A673 (cell line): ENCODE data around the gene PUM1. TPM values are rescaled to one million over a fixed set of nuclear protein-coding genes. Genes with fewer than 3 reads are reported as not detected.
"Not testable (repeated sequence)": the region's sequence is repeated elsewhere in the genome, so short reads cannot be mapped to it uniquely, and the experiment has no call there.

ENCODE experiments used
- BruUV-seq: library from RNA; stranded (reverse); fragments of 400-500 nt; replicated peaks from 2 replicates; lab custom pipeline; 2021; lab: Mats Ljungman, UMichigan
- CTCF ChIA-PET: fragments of 300-600 bp; sonication (Branson Sonifier 250); formaldehyde crosslinking; loops from one replicate; lab custom pipeline; 2022; ENCODE audit warnings: antibody characterized with exemption; lab: Charles Lee
- POLR2A ChIA-PET: fragments of 300-600 bp; sonication (Branson Sonifier 250); formaldehyde crosslinking; loops from one replicate; lab custom pipeline; 2022; ENCODE audit warnings: antibody characterized with exemption; ENCODE audit not compliant: low non-redundant PET; lab: Charles Lee
- DNase-seq: peaks from one replicate; pipeline ENCODE4 v3.0.0-alpha.2; 2015; ENCODE audit warnings: low spot score
- H3K27ac ChIP-seq: fragments of 200-600 bp; sonication (generic); 2 replicates; pipeline ENCODE4 v1.5.1; 2016; ENCODE audit warnings: mixed run types, low read depth, mild to moderate bottlenecking, mixed read lengths, antibody characterized with exemption, low read length; ENCODE audit not compliant: poor library complexity, severe bottlenecking
- H3K27me3 ChIP-seq: fragments of 200-600 bp; sonication (generic); replicated peaks from 2 replicates; pipeline ENCODE4 v1.6.1; 2017; ENCODE audit warnings: mixed run types, low read depth, mild to moderate bottlenecking, mixed read lengths, antibody characterized with exemption, low read length; ENCODE audit not compliant: insufficient read depth, poor library complexity
- H3K36me3 ChIP-seq: fragments of 200-600 bp; sonication (generic); 2 replicates; pipeline ENCODE4 v1.6.1; 2016; ENCODE audit warnings: mixed run types, mild to moderate bottlenecking, mixed read lengths, antibody characterized with exemption, low read length; ENCODE audit not compliant: insufficient read depth, poor library complexity, severe bottlenecking
- H3K4me1 ChIP-seq: fragments of 200-600 bp; sonication (generic); 2 replicates; pipeline ENCODE4 v1.6.1; 2017; ENCODE audit warnings: mixed run types, mild to moderate bottlenecking, mixed read lengths, antibody characterized with exemption, low read length; ENCODE audit not compliant: insufficient read depth, poor library complexity, severe bottlenecking
- H3K4me3 ChIP-seq: fragments of 200-600 bp; sonication (generic); 2 replicates; pipeline ENCODE4 v1.5.1; 2016; ENCODE audit warnings: low read depth, mixed run types, mild to moderate bottlenecking, mixed read lengths, low read length; ENCODE audit not compliant: poor library complexity, severe bottlenecking
- H3K9me3 ChIP-seq: fragments of 200-600 bp; sonication (generic); 2 replicates; pipeline ENCODE4 v1.6.1; 2016; ENCODE audit warnings: mixed run types, low read depth, mild to moderate bottlenecking, mixed read lengths, antibody characterized with exemption, low read length; ENCODE audit not compliant: poor library complexity, severe bottlenecking
- CTCF ChIP-seq: fragments of 300-800, 200-600 bp; sonication (generic); conservative IDR thresholded peaks from 2 replicates; pipeline ENCODE4 v1.5.1; 2017; ENCODE audit warnings: low read depth, mild to moderate bottlenecking, antibody characterized with exemption, low read length, moderate library complexity, mixed read lengths
- EZH2 ChIP-seq: fragments of 200-600 bp; sonication (generic); IDR thresholded peaks from 2 replicates; pipeline ENCODE4 v1.6.1; 2017; ENCODE audit warnings: borderline replicate concordance, low read depth, mild to moderate bottlenecking, mixed read lengths, antibody characterized with exemption, low read length; ENCODE audit not compliant: poor library complexity, severe bottlenecking
- intact Hi-C: fragments of 100-400 bp; cut with micrococcal nuclease; formaldehyde crosslinking; loops from one replicate; pipeline ENCODE4 v1.10.0; 2022; ENCODE audit not compliant: unreplicated experiment
- total RNA-seq: library from RNA; stranded (reverse); gene quantifications from 2 replicates; pipeline ENCODE4 v1.2.3, GENCODE V29; 2021

PUM1 gene
- total RNA-seq, 1 experiment from 2014 or later, result 138 TPM

- BruUV-seq, result no TSS peak
- POLR2A ChIA-PET, result no interaction called here
- DNase-seq, result no peak
- H3K27me3 ChIP-seq, result no peaks in the 10 kb centered on the region
- peaks cover 86% of the 10 kb centered on the region for H3K36me3 ChIP-seq
- H3K4me1 ChIP-seq, result no peaks in the 10 kb centered on the region
- intact Hi-C loops, result no loop called here
- no peak overlapping the region for H3K27ac ChIP-seq
- CTCF ChIA-PET, result interaction anchor here (0.6 kb wide), 1 partner anchor 143 kb away, joined by 4 read pairs; no protein-coding TSS in a partner anchor
- TF ChIP-seq EZH2, result no peak
- TF ChIP-seq CTCF, result no peak
- no peak overlapping the region for H3K4me3 ChIP-seq
- no peaks in the 10 kb centered on the region for H3K9me3 ChIP-seq
Measured at GRCh38 chr1:30940541-30940940, 125.0 kb downstream of the PUM1 start.

GRCh38 chr1:30936541-30937171, 128.9 kb downstream of the PUM1 start:
- no peaks in the 10 kb centered on the region for H3K27me3 ChIP-seq
- peaks cover 70% of the 10 kb centered on the region for H3K36me3 ChIP-seq

GRCh38 chr1:30935758-30936157, 129.8 kb downstream of the PUM1 start:
- H3K9me3 ChIP-seq, BruUV-seq, H3K27ac ChIP-seq, CTCF ChIA-PET, H3K4me1 ChIP-seq, intact Hi-C loops, DNase-seq, H3K4me3 ChIP-seq, H3K27me3 ChIP-seq, POLR2A ChIA-PET: not testable (repeated sequence)
- H3K36me3 ChIP-seq, result peaks cover 65% of the 10 kb centered on the region

More at GRCh38 chr1:30936541-30937171, 128.9 kb downstream of the PUM1 start:
- CTCF ChIA-PET, result no interaction called here
- BruUV-seq, result no TSS peak
- H3K27ac ChIP-seq, result no peak overlapping the region
- POLR2A ChIA-PET, result no interaction called here
- no peak for DNase-seq
- no peaks in the 10 kb centered on the region for H3K9me3 ChIP-seq
- H3K4me1 ChIP-seq, result no peaks in the 10 kb centered on the region
- intact Hi-C loops, result no loop called here
- H3K4me3 ChIP-seq, result no peak overlapping the region
- TF ChIP-seq EZH2 (no peak), CTCF (no peak)

- no peak overlapping the region for H3K4me3 ChIP-seq
- CTCF ChIA-PET, result no interaction called here
- no TSS peak for BruUV-seq
Measured at GRCh38 chr1:30934613-30935012, 130.9 kb downstream of the PUM1 start.

More at GRCh38 chr1:30934613-30935012, 130.9 kb downstream of the PUM1 start:
- no peak for DNase-seq
- no peaks in the 10 kb centered on the region for H3K27me3 ChIP-seq
- no peaks in the 10 kb centered on the region for H3K9me3 ChIP-seq
- H3K36me3 ChIP-seq, result peaks cover 54% of the 10 kb centered on the region
- H3K27ac ChIP-seq, result no peak overlapping the region
- intact Hi-C loops, result no loop called here
- no peak for TF ChIP-seq EZH2
- TF ChIP-seq CTCF, result no peak
- H3K4me1 ChIP-seq, result no peaks in the 10 kb centered on the region
- POLR2A ChIA-PET, result no interaction called here
